Stimulated activated CD8-positive, alpha-beta memory T cell treated with anti-CD3 and anti-CD28 coated beads, Interleukin-4, amount 100 ng/mL, for 4 hours (primary cell): Measurements from ENCODE around the gene SDC1.
"Not testable (repeated sequence)": the region's sequence is repeated elsewhere in the genome, so short reads cannot be mapped to it uniquely, and the experiment has no call there.

ENCODE experiments used
- DNase-seq, 2 donors: peaks; one replicate each; pipeline ENCODE4 v3.0.0-alpha.2; 2020; ENCODE audit warnings: low read depth in 2 of 2, low spot score in 1 of 2

The SDC1 gene

GRCh38 chr2:20224716-20225293 is at the start of gene SDC1:
SDC1 (minus strand) TSS chr2:20225130; CDS start chr2:20224867, 263 bp downstream.
- no peak for DNase-seq

DNA sequence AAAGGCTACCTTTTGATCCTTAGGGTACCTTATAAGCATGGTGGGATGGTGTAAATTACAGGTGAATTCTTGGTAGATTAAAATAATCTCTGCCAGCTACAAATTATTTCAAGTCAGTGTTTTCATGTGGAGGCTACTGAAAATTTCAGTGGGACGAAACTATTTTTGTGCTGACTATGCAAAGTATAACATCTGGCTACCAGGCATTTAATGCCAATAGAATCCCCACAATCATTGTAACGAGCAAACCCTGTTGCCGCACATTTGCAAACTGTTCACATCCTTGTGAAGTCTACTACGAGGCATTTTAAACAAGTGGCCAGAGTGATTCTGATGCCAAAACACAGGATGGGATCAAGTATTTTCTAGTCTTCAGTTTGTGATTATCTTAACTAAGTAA is 48.1 kb upstream of the SDC1 start:
- DNase-seq = no peak

DNA sequence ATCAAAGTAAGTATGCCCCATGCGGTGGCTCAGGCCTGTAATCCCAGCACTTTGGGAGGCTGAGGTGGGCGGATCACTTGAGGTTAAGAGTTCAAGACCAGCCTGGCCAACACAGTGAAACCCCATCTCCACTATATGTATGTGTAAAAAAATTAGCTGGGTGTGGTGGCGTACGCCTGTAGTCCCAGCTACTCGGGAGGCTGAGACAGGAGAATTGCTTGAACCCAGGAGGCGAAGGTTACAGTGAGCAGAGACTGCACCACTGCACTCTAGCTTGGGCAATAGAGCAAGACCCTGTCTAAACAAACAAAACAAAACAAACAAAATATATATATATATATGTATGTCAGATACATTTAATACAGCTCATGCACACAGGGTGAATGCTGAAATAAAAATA is 43.4 kb upstream of the SDC1 start:
- DNase-seq = not testable (repeated sequence)

- no peak for DNase-seq
Observed at GRCh38 chr2:20267529-20267928, 42.6 kb upstream of the SDC1 start.

DNA sequence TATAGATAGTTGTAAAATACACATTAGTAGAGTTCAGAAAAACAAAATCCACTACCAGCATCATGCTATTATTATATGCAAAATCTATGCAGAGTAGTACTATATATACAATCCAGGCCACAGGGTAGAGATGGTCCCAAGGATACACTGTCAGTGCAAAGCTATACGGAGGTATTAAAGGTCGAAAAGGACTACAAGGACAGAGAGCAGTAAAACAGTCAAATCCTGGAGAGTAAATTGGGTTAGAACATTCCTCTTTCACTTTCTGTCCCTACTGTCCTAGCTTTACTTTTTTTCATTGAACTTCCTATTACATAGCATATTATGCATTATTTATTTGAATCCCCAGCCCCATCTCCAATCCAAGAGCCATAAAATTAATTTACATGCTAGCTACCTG is 39.7 kb upstream of the SDC1 start:
- DNase-seq = no peak

GRCh38 chr2:20257411-20257810 is 32.5 kb upstream of the SDC1 start:
- DNase-seq = no peak

DNA sequence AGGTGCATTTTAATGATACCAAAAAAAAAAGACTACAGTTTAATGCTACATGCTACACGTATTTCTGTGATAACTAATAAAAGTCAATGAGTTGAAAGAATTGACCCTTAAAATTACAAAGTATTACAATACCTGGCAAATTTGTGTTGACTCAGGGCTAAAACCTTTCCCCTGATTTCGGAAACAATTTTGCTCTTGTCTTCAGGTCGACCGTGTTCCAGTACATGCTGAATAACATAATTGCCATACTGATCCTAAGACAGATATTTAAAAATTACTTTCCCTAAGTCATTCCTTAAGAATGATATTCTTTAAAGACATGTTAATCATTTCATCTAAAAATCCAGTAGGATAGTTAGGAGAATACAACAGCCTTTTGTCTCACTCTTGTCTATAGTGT is 29.8 kb upstream of the SDC1 start:
- DNase-seq = no peak

DNA sequence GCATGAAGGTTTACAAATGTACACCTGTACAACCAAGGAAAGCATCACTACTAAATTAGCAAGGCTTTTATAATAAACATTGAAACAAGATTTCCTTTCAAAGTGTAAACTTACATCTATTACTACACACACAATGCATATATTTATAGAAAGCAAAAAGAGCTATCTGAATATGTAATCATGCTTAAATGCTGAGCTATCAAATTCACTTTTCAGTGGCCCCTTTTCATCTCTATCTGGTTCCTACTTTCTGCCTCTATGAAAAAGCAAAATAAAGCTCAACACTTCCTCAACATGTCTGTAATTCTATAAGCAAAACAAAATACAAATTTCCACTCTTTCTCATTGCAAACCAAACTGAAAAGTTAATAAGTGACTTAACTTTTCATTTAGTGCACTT is 25.5 kb upstream of the SDC1 start:
- DNase-seq = no peak

DNA sequence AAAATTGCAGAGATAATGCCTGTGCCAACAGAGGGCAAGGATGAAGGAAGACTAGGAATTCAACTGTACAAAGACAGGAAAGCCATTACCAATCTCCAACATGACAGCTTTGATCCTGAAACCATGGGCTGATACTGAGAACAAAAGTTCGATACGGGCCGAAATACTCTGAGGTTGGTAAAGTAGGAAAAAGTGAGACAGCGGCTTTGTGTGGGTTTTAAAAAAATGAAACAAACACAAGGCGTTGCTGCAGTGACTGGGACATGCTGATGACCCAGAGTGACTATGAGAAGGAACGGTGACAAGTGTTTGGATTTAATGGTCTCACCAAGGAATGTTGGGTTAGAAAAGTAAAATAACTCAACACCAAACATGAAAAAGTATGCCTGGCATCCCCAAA is 24.2 kb upstream of the SDC1 start:
- DNase-seq = no peak

- DNase-seq = no peak
Observed at GRCh38 chr2:20247084-20247483, 22.2 kb upstream of the SDC1 start.

- not testable (repeated sequence) for DNase-seq
Observed at GRCh38 chr2:20243637-20244036, 18.7 kb upstream of the SDC1 start.

DNA sequence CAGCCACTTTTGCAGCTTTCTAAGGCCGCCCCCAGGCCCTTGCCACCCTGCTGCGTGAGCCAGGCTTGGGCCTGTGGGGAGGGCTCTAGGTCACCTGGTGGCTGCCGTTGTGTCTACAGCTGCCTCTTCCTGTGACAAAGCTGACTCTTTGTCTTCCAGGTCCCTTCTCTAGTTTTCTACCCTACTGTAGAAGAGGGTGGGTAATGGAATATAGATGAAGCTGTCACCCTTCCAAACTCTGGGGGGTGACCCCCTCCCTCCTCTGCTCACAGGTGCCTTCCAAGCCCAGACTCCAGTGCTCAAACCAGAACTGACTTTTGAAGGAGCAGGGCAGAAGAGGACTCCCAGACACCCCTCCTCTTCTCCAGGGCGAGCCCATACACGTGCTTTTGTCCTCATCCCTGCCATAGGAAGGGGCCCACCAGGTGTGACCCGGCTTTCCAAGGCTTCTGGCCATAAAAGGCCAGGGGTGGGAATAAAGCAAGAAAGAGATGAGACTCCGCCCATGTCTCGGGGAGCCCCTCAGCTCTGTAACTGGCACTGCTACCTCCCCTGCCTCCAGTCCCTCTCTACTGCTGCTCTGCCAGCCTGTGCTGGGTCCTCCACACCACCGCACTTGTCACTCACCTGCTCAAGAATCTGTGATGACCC is 17.9 kb upstream of the SDC1 start:
- DNase-seq = no peak

DNA sequence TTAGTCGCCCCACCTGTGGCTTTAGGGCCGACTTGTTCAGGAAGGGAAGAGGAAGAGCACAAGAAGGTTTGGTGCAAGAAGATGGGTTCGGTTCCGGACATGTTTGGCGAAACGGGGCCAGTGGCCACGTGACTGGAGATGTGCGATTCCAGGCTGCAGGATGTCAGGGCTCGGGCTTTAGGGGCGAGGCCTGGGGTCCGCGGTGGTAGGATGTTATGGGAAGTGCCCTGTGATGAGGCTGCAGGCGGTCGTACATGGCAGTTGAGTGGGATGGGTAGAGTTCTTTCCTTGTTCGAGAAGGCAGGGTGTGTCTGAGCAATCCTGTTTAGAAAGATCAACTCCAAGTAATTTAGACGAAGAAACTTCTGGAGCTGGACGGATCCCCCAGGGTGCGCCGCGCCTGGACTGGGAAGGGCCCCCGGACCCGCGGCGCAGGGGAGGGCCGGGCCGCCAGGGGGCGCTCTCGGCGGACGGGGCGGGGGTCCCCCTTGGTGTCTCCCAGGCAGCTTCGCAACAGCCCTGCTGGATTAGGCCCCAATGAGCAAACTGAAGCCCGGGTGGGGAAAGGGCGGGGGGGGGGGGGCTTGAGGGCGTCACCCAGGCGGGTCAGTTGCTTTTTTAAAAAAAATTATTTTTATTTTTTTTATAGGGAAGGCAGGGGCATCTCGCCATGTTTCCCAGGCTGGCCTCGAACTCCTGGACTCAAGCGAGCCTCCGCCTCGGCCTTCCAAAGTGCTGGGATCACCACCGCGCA is 17.2 kb upstream of the SDC1 start:
- no peak for DNase-seq

GRCh38 chr2:20240291-20240690 is 15.4 kb upstream of the SDC1 start:
- DNase-seq = not testable (repeated sequence)

GRCh38 chr2:20236496-20236895 is 11.6 kb upstream of the SDC1 start:
- no peak for DNase-seq

- DNase-seq = no peak
Observed at GRCh38 chr2:20235655-20236305, 10.8 kb upstream of the SDC1 start.

GRCh38 chr2:20234597-20234996 is 9.7 kb upstream of the SDC1 start:
- not testable (repeated sequence) for DNase-seq

GRCh38 chr2:20232837-20233207 is 7.9 kb upstream of the SDC1 start:
- DNase-seq = no peak

DNA sequence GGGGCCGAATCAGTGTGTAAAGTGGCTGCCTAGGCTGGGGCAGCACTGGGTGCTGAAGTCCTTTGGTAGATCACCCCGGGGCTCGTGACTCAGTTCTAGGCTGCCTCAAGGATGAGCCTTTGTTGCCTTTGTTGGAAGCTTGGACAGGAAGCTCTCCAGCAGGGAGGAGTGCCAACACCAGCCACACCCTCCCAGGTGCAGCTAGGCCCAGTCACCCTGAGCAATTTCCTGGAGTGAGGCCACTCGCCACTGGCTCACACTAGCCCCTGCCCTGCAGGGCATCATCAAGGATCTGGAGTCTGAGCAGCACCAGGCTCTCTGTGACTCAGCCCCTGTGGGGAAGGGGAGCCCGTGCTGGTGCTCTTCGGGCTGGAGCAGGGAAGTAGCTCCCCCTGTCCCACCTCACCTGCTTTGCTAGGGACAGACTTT is 6.7 kb upstream of the SDC1 start:
- no peak for DNase-seq

DNA sequence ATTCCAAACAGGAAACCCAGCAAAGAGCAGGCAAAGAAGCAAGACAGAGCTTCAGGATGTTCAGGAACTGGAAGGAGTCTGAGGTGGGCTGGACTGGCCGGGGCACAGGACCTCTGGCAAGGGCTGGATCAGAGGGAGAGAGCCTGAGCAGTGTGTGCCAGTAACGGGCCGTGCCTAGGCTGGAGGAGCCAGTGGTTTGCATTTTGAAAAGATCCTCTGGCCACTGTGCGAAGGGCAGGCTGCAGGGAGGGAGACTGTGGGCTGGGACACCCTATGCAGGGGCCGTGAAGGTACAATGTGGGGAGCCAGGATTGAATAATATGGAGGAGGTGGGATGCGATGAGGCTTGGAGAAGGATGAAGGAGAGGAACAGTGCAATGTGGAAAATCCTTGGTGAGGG is 6.2 kb upstream of the SDC1 start:
- DNase-seq = no peak

DNA sequence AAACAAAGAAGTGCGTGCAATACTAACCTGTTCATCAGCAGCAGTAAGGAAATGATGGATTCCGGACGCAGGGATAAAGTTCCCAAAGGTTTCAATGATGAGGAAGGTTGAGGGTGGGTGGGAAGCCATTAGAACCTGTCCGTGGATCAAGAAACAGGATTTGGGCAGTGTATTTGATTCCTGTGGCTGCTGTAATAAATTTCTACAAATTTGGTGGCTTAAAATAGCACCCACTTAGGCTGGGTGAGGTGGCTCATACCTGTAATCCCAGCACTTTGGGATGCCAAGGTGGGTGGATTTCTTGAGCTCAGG is 5.1 kb upstream of the SDC1 start:
- DNase-seq = no peak
